NAMALWA (cell line): ENCODE results near the gene PLA2G5.

Source experiments
- DNase-seq: peaks from one replicate; pipeline ENCODE4 v3.0.0-alpha.2; 2015; ENCODE audit warnings: low spot score

PLA2G5 gene

DNA sequence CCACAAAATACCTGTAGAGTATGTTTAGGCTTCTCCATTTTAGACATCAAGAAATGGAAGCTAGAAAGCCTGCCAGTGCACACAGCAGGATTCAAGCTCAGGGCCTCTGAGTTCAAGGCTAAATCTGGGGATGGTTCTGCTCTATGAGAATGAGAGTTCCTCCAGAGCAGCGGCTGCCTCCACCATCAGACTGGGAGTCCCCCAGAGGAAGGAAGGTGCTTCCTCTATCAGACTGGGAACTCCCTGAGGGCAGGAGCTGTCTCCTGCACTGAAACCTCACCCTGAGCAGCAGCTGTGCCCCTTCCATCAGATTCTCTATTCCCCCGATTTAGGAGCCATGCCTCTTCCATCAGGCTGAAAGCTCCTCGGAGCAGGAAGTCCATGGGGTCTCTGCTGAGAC, 20.1 kb downstream of the PLA2G5 start:
- no peak for DNase-seq

DNA sequence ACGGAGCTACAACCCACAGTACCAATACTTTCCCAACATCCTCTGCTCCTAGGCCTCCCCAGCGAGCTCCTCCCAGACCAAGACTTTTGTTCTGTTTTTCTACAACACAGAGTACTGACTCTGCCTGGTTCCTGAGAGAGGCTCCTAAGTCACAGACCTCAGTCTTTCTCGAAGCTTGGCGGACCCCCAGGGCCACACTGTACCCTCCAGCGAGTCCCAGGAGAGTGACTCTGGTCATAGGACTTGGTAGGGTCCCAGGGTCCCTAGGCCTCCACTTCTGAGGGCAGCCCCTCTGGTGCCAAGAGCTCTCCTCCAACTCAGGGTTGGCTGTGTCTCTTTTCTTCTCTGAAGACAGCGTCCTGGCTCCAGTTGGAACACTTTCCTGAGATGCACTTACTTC, 20.6 kb downstream of the PLA2G5 start:
- no peak for DNase-seq

DNA sequence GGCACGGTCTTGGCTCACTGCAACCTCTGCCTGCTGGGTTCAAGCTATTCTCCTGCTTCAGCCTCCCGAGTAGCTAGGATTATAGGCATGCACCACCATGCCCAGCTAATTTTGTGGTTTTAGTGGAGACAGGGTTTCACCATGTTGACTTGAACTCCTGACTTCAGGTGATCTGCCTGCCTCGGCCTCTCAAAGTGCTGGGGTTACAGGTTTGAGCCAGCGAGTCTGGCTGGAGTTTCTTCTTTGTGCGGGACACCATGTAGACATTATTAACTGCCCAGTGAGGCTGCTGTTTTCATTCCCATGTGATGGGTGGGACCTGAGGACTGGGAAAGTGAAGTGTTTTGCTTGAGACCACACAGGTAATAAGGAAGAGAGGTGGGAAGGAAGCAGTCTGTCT, 23.3 kb downstream of the PLA2G5 start:
- DNase-seq, result no peak

DNA sequence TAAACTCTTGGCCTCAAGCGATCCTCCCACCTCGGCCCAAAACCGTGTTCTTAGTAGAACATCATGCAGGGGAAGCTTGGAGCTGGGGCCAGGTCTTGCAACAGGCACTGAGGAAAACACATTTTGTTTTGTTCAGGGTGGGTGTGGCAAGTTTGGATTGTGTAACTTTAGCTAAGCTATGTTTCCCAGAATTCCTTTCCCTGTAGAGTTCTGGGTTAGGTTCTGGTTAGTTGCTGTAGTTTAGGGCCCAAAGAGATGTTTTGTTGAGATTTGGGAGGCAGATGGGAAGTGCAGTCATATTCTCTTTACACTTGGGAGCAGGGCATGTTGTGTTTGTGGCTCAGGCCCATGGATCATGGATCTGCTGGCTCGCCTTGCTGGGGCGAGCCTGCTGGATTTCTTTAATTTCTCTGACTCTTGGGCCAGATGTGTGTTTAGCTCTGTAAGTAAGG, 24.0 kb downstream of the PLA2G5 start:
- DNase-seq, result no peak

DNA sequence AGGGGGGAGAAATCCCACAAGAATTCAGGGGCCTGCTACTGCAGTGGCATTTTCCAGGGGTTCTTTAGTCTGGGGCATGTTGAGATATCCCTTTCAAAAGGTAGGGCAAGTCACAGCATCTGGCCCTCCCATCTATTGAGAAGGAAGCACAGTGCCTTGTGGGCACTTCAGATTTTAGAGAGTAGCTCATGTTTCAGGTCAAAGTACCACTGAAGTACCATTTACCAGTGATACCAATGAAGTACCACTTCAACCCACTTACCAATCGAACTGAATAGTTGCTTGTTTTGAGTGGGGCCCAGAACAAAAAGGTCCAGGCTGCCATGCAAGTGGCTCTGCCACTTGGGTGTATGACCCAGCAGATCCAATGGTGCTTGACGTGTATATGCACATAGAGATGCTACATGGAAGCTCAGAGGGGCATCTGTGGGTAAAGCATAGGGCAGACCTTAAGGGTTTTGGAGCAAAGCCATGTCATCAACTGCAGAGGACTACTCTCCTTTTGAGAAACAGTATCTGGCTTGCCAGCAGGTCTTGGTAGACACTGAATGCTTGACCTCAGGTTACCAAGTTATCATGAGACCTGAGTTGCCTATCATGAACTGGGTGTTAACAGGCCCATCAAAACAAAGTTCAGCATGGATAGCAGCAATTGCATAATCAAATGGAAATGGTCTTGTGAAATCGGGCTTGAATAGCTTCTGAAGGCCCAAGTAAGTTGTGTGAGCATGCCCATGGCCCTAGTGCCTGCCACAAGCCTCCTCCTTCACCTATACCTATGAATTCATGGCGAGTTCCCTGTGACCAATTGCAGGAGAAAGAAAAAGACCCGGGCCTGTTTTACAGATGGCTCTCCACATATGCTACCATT, 25.8 kb downstream of the PLA2G5 start:
- no peak for DNase-seq

DNA sequence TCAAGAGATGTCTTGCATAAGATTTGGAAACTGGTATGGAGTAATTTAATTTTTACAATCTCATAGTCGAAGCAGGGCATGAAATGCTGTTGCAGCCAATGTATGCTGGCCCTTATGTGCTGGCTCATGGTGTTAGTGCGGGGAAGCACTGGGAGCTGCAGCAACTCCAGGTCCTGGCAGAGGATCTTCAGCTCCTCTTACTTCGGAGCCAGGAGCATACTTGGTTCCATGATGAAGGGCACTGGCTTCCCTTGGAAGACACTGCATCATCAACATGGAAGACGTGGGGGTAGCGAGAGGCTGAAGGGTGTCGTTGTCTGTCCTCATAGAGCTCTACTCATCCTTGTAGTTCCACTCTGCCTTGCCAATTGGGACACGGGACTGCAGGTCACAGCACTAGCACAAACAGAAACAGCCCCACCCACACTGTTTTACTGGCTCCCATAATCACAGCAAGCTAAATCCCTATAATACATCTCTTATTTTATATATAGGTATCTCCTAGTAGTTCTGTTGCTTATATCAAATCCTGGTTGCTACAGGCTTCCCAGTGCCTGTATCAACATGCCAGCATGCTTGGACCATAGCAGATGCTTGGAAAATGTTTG, 26.9 kb downstream of the PLA2G5 start:
- no peak for DNase-seq

DNA sequence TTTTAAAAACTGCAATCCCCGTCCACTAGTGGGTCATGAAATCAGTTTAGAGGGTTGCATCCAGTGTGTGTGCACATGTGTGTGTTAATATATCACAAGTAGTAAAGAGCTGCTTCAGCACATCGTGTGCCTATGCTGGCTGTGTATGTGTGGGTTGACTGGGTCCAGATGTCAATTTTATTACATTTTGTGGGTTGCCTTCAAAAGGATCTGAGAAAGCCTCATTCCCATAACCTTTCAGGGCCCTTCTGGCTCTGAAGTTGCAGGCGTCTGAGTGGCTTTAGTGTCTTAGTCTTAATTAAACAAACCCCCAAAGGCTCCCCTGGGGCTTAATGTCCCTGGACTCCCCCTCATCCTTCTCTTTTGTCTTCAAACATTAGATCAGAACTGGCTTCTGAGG, 29.5 kb downstream of the PLA2G5 start:
- no peak for DNase-seq

DNA sequence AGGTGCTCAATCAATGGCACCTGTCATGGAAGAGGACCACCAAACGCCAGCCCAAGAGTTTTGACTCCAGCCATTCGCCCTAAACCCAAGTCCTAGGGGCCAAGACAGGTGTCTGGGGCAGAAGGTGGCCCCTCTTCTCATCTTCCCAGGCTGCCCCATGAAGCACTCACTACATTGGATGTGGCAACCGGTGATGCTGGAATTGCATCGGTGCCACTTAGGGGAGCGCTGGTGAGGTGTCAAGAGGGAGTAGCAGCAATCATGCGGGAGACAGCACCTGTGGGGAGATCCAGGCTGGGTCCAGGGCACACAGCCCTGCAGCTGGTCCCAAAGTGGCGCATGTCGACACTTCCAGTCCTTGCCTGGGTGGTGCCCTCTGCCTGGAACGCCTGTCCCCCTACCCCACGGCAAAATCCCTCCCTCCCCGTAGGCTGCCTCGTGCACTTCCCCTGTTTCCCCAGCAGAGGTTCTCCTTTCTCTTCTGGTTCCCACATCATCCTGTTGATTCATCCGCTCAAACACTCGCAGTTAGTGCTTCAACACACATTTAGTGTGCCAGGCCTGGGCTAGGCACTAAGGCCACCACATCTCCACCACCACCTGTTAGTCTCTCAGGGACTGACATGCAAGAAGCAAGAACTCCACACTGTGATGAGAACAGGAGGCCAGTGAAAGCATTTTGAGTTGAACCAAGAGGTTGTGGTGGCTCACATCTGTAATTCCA, 30.8 kb downstream of the PLA2G5 start:
- DNase-seq, result peak; percentile 57

DNA sequence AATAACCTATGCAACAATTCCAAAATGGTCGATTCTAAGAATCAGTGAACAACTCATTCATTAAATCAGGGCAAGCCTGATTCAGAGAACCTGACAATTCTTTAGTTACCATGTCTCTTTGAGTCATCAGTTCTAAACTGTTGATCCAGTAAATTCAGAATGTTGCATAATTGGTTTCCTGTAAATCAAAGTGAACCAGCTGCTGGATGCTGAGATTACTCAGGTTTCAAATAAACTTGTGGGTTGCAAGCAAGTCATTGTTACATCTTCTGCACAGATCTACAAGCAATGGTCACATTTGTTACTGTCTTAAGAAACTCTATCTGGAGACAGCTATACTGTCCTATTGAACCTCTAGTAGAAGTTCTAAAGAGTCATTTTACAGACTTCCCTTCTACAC, 32.9 kb downstream of the PLA2G5 start:
- no peak for DNase-seq

DNA sequence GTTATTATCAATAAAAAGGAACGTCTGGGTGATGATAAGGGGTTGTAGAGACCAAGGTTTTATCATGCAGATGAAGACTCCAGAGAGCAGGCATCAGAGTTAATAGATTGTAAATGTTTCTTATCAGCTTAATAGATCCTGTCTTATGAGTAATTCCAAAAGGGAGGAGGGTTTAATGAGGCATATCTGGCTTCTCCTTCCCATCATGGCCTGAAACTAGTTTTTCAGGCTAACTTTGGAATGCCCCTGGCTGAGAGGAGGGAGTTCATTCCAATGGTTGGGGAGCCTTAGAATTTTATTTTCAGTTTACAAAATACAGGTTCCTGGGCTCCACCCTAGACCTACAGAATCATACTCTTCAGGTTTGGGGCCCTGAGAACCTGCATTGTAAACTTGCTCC, 35.9 kb downstream of the PLA2G5 start:
- no peak for DNase-seq

DNA sequence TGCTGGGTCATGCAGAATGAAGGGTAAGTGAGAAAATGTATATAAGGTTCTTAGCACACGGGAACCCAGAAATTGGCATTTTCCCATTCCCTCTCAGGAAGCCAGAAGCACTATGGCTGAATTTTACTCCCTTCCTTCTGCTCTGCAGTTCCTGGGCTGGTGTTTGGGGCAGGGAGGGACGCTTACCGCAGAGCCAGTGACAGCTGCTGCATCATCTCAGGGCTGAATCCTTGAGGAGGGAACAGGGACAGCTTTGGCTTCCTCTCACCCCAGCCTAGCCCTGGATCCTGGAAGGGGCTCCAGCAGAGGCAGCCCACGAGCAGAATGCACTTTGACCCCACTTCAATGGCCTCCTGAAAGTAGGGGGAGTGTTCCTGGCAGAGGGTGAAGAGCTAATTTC, 37.4 kb downstream of the PLA2G5 start:
- no peak for DNase-seq

DNA sequence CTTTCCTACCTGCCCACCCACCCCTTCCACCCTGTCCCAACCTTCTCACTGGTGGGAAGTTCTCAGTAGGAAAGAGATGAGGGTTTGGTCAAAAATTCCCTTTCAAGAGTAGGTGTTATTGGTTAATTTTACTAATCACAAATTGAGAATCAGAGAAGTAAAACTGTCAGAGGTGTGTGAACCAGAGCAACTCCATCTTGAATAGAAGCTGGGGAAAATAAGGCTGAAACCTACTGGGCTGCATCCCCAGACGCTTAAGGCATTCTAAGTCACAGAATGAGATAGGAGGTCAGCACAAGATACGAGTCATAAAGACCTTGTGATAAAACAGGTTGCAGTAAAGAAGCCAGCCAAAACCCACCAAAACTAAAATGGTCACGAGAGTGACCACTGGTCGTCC, 37.8 kb downstream of the PLA2G5 start:
- DNase-seq, result no peak

DNA sequence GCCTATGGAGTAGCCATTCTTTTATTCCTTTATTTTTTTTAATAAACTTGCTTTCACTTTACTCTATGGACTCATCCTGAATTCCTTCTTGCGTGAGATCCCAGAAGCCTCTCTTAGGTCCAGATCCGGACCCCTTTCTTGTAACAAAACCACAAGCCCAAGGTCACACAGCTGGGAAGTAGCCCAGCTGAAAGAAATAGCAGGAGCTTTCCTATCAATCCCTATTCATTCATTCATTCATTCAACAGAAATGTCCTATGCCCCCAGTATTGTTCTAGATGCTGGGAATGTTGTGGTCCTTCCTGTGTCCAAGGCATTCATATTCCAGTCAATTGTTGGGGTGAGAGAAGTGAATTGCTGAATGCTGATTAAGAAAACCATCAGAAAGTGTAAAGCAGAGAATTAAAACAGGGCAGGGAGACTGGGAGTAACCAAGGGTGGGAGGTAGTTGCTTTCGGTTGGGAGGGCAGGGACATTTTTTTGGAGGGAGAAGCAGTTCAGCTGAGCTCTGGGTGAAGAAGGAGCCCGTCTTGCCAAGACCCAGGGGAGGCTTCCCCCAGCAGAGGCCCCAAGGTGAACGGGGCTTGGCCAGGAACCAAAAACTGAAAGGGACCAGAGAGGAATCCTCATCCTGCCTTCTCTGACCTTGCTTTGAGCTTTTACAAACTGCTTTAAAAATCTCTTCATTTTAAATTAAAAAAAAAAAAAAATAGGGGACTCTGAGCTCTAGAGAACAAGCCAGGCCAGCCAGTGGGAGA, 38.6 kb downstream of the PLA2G5 start:
- DNase-seq, result no peak

DNA sequence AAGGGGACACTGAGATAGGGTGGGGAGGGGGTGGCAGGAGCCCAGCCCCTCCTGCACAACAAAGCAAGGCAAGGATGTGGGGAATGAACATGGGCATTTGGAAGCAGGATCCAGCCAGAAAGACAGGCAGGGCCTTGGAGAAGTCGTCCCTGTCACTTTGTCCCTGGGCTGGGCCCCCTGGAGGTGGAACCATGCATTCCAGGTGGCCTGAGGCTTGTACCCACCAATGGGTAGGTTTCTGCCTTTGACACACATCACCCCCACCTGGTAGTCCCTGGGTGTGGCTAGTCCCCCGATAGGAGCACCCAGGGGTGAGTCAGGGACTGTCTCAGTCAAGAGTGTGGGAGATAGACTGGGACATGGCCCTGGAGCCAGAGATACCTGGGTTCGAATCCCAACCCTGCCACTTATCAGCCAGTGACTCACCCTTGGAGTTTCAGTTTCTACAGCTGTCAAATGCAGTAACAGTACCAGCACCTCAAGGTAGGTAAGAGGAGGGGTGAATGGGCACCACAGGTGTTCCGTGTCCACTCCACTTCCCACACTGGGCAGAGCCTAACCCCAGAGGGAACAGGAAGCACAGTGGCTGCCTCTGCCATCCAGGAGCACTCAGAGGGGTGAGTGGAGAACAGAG, 39.3 kb downstream of the PLA2G5 start:
- no peak for DNase-seq

DNA sequence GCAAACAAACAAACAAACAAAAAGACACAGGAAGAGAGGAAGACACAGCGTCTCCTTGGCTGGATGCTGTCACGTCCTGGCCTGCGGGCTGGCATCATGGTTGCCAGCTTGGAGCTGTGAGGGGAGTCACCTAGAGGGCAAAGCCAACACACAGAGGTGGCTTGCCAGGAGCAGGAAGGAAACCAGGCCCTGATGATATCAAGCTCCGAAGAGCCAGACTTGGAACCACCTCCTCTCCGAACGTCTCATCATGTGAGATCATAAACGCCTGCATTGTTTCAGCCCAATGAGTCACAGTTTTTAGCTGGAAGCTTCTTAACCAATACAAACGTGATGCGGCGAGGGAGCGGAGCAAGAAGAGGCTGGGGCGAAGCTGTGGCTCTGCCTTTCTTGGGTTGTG, 40.7 kb downstream of the PLA2G5 start:
- no peak for DNase-seq

DNA sequence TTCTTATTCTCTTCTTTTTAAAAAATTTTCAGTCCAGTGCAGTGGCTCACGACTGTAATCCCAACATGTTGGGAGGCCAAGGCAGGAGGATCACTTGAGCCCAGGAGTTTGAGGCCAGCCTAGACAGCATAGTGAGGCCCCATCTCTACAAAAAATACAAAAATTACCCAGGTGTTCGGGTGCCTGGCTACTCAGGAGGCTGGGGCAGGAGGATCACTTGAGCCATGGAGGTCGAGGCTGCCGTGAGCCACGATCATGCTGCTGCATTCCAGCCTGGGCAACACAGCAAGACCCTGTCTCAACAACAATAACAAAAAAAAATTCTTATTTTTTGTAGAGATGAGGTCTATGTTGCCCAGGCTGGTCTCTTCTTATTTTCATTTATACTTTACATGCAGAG, 41.5 kb downstream of the PLA2G5 start:
- no peak for DNase-seq

DNA sequence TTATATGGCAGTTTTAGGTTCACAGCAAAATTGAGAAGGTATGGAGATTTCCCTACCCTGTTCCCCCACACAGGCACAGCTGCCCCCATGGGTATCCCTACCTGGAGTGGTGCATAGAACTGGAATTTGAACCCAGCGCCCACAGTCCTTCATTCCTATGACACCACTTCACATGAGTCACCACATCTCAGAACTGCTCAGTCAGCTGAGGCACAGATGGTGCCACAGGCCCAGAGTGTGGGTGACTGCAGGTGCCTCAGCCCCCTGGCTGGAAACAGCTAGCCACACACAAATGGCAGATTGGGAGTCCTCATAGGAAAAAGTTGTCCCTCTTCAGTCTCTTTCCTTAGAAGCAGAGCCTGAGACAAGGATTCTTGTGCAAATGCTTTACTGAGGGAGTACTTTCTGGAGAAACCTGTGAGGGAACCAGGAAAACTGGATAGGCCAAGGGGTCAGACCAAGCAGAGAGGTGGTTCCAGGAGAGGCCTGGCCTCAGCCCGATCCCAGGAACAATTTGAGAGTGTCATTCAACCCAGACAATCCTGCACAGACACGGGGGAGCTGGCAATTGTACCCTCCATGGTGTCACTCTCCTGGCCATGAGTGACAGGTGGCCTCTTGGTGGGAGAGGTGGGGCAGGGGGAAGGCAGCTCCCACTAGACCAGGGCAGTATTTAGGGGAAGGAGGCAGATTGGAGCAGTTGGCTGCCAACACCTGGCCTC, 42.4 kb downstream of the PLA2G5 start:
- DNase-seq, result no peak

DNA sequence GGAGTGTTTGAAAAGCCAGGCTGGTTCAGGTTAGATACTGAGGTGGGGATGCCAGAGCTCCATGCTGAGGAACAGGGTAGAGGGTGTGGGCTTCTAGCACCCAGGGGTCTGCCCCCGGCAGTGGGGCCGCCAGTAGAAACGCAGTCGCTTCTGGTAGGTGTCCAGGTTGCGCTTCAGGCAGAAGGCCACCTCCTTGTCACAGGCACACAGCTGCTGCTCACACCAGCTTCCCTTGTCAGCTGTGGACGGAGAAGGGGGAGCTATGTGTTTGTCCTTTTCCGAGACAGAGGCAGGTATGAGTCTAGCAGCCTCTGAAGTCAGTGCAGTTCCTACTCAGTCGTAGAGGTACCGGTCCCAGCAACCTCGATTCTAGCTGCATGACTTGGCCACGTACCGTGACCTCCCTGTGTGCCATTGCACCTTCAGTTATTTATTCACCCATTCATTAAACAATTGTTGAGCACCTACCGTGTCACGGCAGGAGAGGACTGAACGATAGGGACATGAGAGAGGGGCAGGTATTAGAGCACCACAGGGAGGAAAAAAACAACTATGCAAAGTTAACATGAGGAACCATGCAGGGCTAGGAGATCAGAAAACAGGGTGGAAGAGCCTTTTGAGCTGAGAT, 44.1 kb downstream of the PLA2G5 start:
- DNase-seq, result no peak

DNA sequence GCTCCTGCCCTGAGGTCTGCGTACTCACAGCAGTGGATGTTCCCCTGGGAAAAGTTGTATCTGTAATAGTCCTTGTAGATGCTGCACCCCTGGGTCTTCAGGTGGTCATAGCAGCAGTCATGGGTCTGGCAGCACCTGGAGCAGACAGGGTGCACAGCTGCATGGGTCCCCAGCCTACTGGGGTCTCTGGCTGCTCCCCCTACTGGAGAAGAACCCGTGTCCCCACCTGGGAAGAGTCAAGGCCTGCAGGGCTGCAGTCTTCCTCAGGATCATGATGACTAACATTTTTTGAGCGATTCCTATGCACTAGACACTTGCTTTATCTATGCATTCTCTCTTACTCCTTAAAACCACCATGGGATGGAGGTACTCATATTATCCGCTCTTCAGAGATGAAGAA, 45.5 kb downstream of the PLA2G5 start:
- DNase-seq, result peak; percentile 11

DNA sequence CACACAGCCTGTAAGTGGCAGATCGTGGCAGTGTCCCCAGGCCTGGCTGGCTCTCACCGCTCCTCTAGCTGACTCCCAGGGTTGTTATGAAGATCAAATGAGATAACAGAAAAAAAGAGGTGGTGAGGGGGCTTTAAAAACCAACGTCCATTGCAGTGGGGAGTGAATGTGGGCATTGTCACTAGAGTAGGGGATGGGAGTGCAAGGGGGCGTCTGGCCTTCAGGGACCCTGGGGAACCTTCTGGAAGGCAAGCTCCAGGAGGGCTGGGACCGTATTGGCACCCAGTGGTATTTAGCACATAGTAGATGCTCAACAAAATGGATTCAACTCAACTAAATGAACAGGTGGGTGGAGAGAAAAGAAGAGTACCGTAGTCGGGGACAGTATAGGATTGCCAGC, 45.9 kb downstream of the PLA2G5 start:
- DNase-seq, result no peak

DNA sequence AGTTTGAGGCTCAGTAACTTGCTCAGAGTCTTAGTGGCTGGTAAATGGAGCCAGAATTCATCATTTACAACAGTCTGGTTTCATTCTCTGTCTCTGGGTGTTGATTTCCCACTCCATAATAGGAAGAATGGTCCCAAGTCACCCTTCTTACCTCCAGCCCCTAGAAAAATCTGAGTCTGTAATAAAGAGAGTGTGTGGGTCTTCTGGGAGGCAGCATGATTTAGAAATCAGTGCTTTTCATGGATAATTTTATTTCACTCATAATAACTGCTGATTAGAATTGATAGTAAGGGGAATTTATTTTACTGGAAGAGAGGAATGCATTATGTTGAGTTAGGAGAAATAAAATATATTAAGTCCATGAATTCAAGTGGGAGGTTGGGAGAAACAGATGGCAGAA, 47.2 kb downstream of the PLA2G5 start:
- DNase-seq, result no peak
